Ishikawa (cell line): ENCODE measurements around the gene TMEM235.

Experiments
- CREB1 ChIP-seq: IDR thresholded peaks from 2 replicates; pipeline ENCODE4 v1.6.1; 2012; ENCODE audit warnings: low read depth
- EGR1 ChIP-seq: IDR thresholded peaks from 2 replicates; pipeline ENCODE4 v1.6.1; 2012
- EP300 ChIP-seq: IDR thresholded peaks from 2 replicates; pipeline ENCODE4 v1.6.1; 2012; ENCODE audit warnings: borderline replicate concordance
- MAX ChIP-seq: IDR thresholded peaks from 2 replicates; pipeline ENCODE4 v1.6.1; 2012
- RAD21 ChIP-seq: IDR thresholded peaks from 2 replicates; pipeline ENCODE4 v1.6.1; 2012; ENCODE audit warnings: low read depth
- REST ChIP-seq: IDR thresholded peaks from 2 replicates; pipeline ENCODE4 v1.6.1; 2012; ENCODE audit warnings: low read depth, mild to moderate bottlenecking
- TAF1 ChIP-seq: IDR thresholded peaks from 2 replicates; pipeline ENCODE4 v1.6.1; 2012; ENCODE audit warnings: low read depth, mild to moderate bottlenecking
- TCF12 ChIP-seq: IDR thresholded peaks from 2 replicates; pipeline ENCODE4 v1.6.1; 2012; ENCODE audit warnings: low read depth
- TEAD4 ChIP-seq: IDR thresholded peaks from 2 replicates; pipeline ENCODE4 v1.6.1; 2012
- YY1 ChIP-seq: IDR thresholded peaks from 2 replicates; pipeline ENCODE4 v1.6.1; 2012; ENCODE audit warnings: low read depth

GRCh38 chr17:78275355-78275754 lies 43.9 kb downstream of the TMEM235 start:
- TF ChIP-seq MAX (no peak), RAD21 (no peak), EGR1 (no peak), TEAD4 (no peak), TAF1 (no peak), REST (no peak), EP300 (no peak), YY1 (no peak), TCF12 (no peak), CREB1 (no peak)
